ENCODE results near the gene DGLUCY. TPM values are rescaled to one million over a fixed set of nuclear protein-coding genes. Genes with fewer than 3 reads are reported as not detected.

DGLUCY gene
- total and polyA plus RNA-seq, 7 experiments from 2014 or later, result 31.1 to 108 (median 87.8) TPM

DNA sequence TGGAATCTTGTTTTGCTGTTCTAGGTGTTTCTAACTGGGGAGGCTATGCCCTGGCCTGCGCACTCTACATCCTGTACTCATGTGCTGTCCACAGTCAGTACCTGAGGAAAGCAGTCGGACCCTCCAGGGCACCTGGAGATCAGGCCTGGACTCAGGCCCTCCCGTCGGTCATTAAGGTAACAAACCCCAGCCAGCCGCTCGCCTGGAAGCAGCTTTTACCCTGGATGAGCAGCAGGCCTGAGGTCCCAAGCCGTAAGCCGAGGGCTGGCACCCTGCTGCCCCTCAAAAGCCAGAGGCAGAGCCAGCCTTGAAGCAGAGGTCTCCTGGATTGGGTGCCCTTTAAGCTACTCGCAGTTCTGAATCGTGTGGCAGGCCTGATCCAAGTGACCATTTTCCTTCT is 101.5 kb downstream of the DGLUCY start:
- intact Hi-C loops (cut with micrococcal nuclease), result no loop called here
- Histone ChIP-seq H3K27me3 (ENCODE audit: control insufficient read depth in 2 of 2, insufficient read depth in 2 of 2, low read length in 2 of 2) (no peaks in the 10 kb centered on the region), H3K27ac (ENCODE audit: low read depth, low read length) (no peak overlapping the region), H3K4me1 (ENCODE audit: control insufficient read depth in 2 of 2, insufficient read depth in 2 of 2, low read length in 2 of 2) (no peaks in the 10 kb centered on the region), H3K9me3 (ENCODE audit: control insufficient read depth in 2 of 3, low read length in 3 of 3) (no peaks in the 10 kb centered on the region), H3K36me3 (ENCODE audit: control insufficient read depth in 2 of 3, insufficient read depth in 3 of 3, low read length in 3 of 3) (peaks cover 0 to 41% (median 0%) of the 10 kb centered on the region in 3 experiments), H3K4me3 (ENCODE audit: low read length) (no peak overlapping the region)
- Mint-ChIP-seq H3K9me3 (peaks cover 0 to 2% (median 0%) of the 10 kb centered on the region in 11 donors), H3K27me3 (no peaks in the 10 kb centered on the region), H3K4me3 (no peak overlapping the region), H3K36me3 (peaks cover 8 to 53% (median 31%) of the 10 kb centered on the region in 5 donors), H3K27ac (peak overlapping the region in 1 of 9 donors; percentile 28), H3K4me1 (peaks cover 4 to 26% (median 9%) of the 10 kb centered on the region in 7 donors)
- DNase-seq (no peak), ATAC-seq (no peak)
- ChIA-PET CTCF (interaction anchor here (0.6 kb wide), 1 partner anchor 16 kb away, joined by 7 read pairs; no protein-coding TSS in a partner anchor), POLR2A (no interaction called here)

DNA sequence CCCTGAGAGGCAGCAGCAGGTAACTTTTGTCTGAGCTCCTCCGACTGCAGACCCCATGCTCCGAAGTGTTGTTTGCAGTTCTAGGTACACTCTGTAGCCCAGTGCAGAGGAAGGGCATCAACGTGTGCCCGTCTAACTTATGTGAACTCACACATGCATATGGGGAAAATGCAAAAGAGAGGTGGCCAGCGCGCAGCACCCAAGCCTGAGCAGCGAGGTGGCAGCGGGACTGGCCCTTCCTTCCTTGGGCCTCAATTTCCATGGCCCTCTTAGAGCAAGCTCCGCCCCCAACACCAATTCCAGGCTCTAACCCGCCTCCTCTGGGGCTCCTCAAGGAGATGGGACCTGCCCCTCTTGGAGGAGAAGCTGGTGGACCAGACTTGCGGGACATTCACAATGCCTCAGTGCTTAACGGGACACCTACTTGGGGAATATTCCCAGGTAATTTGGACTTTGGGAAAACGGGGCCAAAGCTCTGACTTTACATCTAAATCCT is 102.9 kb downstream of the DGLUCY start:
- H3K36me3 Mint-ChIP-seq, result peaks cover 8 to 49% (median 39%) of the 10 kb centered on the region in 5 donors
- no peaks in the 10 kb centered on the region for H3K27me3 Mint-ChIP-seq
- Histone ChIP-seq H3K4me1 (ENCODE audit: control insufficient read depth in 2 of 2, insufficient read depth in 2 of 2, low read length in 2 of 2) (no peaks in the 10 kb centered on the region), H3K27me3 (ENCODE audit: control insufficient read depth in 2 of 2, insufficient read depth in 2 of 2, low read length in 2 of 2) (no peaks in the 10 kb centered on the region), H3K9me3 (ENCODE audit: control insufficient read depth in 2 of 3, low read length in 3 of 3) (no peaks in the 10 kb centered on the region), H3K36me3 (ENCODE audit: control insufficient read depth in 2 of 3, insufficient read depth in 3 of 3, low read length in 3 of 3) (peaks cover 0 to 35% (median 0%) of the 10 kb centered on the region in 3 experiments), H3K4me3 (ENCODE audit: low read length) (no peak overlapping the region), H3K27ac (ENCODE audit: low read depth, low read length) (no peak overlapping the region)
- intact Hi-C loops (cut with micrococcal nuclease), result no loop called here
- ChIA-PET CTCF (interaction anchor here (0.6 kb wide), 1 partner anchor 71 kb away, joined by 3 read pairs; no protein-coding TSS in a partner anchor), POLR2A (interaction anchor here (0.5 kb wide), 1 partner anchor 166 kb away, joined by 3 read pairs; no protein-coding TSS in a partner anchor)
- peaks cover 5 to 33% (median 19%) of the 10 kb centered on the region in 7 donors for H3K4me1 Mint-ChIP-seq
- peaks cover 0 to 5% (median 0%) of the 10 kb centered on the region in 11 donors for H3K9me3 Mint-ChIP-seq
- no peak overlapping the region for H3K4me3 Mint-ChIP-seq
- no peak overlapping the region for H3K27ac Mint-ChIP-seq
- ATAC-seq, result no peak
- no peak for DNase-seq

DNA sequence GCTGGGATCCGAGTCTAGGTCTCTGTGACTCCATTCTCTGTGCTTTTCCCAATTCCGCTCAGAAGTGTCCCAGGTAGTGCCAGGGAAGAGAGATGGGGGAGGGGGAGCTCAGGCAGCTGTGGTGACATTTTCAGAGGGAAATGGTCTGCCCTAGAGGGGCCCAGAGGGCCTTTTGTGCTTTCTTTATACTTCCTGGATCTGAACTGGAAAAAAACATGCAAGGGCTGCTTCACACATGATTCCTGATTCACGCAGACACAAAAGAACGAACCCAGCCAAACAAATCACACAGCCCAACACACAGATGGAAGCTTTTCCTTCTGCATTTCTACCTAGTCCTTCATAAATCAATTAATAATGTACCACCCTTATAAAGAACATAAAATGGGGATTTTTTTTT is 104.1 kb downstream of the DGLUCY start:
- DNase-seq, result no peak
- Mint-ChIP-seq H3K27me3 (no peaks in the 10 kb centered on the region), H3K9me3 (peaks cover 0 to 14% (median 0%) of the 10 kb centered on the region in 11 donors), H3K4me1 (peaks cover 8 to 44% (median 30%) of the 10 kb centered on the region in 7 donors), H3K4me3 (no peak overlapping the region), H3K27ac (peak overlapping the region in 2 of 9 donors; percentile 54 to 62), H3K36me3 (peaks cover 8 to 57% (median 48%) of the 10 kb centered on the region in 5 donors)
- intact Hi-C loops (cut with micrococcal nuclease), result no loop called here
- no peak for ATAC-seq
- Histone ChIP-seq H3K27ac (ENCODE audit: low read depth, low read length) (no peak overlapping the region), H3K4me1 (ENCODE audit: control insufficient read depth in 2 of 2, insufficient read depth in 2 of 2, low read length in 2 of 2) (peaks cover 0 to 6% of the 10 kb centered on the region in 2 donors), H3K27me3 (ENCODE audit: control insufficient read depth in 2 of 2, insufficient read depth in 2 of 2, low read length in 2 of 2) (no peaks in the 10 kb centered on the region), H3K4me3 (ENCODE audit: low read length) (no peak overlapping the region), H3K9me3 (ENCODE audit: control insufficient read depth in 2 of 3, low read length in 3 of 3) (no peaks in the 10 kb centered on the region), H3K36me3 (ENCODE audit: control insufficient read depth in 2 of 3, insufficient read depth in 3 of 3, low read length in 3 of 3) (peaks cover 0 to 38% (median 0%) of the 10 kb centered on the region in 3 experiments)
- ChIA-PET POLR2A (interaction anchor here (2.0 kb wide), 1 partner anchor 27 kb away, joined by 5 read pairs; no protein-coding TSS in a partner anchor), CTCF (no interaction called here)

DNA sequence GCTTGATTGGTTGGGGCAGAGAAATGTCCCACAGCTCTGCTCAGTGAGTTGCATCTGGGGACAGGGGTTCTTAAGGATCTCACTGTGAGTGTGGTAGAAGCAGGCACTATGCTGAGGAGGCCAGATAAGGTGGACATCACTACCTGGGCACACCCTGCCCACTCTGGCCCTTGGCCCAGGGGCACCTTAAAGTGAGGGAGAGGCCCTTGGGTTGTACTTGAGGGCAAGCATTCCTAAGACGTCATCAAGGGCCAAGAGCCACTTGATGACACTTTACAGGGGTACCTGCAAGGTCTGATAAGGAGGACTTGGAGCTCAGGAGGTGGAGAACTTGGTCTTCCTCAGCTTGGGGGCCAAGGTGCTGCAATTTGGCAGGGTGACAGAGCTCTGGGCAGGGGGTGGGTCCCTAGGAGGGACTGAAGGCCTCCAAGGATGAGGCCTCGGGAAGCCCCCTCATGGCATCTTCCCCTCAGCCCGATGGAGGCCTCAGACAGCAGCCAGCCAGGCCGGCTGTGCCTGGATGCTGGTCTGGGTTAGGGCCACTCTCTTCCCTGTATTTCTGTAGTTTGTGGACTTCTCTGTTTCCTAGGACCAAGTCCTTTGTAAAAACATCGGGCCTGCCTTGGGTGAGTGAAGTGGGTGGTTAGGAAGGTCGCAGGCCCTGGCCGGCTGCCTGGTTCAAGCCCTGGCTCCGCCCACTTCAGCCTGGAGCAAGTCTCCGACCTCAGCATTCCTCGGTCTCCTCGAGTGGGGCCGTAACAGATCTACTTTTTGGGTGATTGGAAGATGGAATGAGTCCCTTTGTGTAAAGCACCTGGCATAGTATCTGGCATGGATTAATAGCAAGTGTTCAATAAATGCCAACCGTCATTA is 105.9 kb downstream of the DGLUCY start:
- Histone ChIP-seq H3K36me3 (ENCODE audit: control insufficient read depth in 2 of 3, insufficient read depth in 3 of 3, low read length in 3 of 3) (peaks cover 0 to 33% (median 0%) of the 10 kb centered on the region in 3 experiments), H3K4me3 (ENCODE audit: low read length) (no peak overlapping the region), H3K9me3 (ENCODE audit: control insufficient read depth in 2 of 3, low read length in 3 of 3) (no peaks in the 10 kb centered on the region), H3K4me1 (ENCODE audit: control insufficient read depth in 2 of 2, insufficient read depth in 2 of 2, low read length in 2 of 2) (peaks cover 10 to 11% of the 10 kb centered on the region in 2 donors), H3K27ac (ENCODE audit: low read depth, low read length) (no peak overlapping the region), H3K27me3 (ENCODE audit: control insufficient read depth in 2 of 2, insufficient read depth in 2 of 2, low read length in 2 of 2) (no peaks in the 10 kb centered on the region)
- peaks cover 3 to 63% (median 41%) of the 10 kb centered on the region in 5 donors for H3K36me3 Mint-ChIP-seq
- DNase-seq (no peak), ATAC-seq (no peak)
- H3K27ac Mint-ChIP-seq, result peak overlapping the region in 2 of 9 donors; percentile 32 to 52
- ChIA-PET CTCF (interaction anchor here (0.6 to 1.4 kb wide), 3 partner anchors 42 to 47 kb away, joined by 3 to 6 read pairs (median 5); no protein-coding TSS in a partner anchor), POLR2A (interaction anchor here (0.9 to 2.0 kb wide), 3 partner anchors 9 to 26 kb away, joined by 3 to 5 read pairs (median 3); no protein-coding TSS in a partner anchor)
- peaks cover 0 to 18% (median 0%) of the 10 kb centered on the region in 11 donors for H3K9me3 Mint-ChIP-seq
- intact Hi-C loops (cut with micrococcal nuclease), result no loop called here
- no peak overlapping the region for H3K4me3 Mint-ChIP-seq
- peaks cover 10 to 52% (median 45%) of the 10 kb centered on the region in 7 donors for H3K4me1 Mint-ChIP-seq
- H3K27me3 Mint-ChIP-seq, result no peaks in the 10 kb centered on the region

DNA sequence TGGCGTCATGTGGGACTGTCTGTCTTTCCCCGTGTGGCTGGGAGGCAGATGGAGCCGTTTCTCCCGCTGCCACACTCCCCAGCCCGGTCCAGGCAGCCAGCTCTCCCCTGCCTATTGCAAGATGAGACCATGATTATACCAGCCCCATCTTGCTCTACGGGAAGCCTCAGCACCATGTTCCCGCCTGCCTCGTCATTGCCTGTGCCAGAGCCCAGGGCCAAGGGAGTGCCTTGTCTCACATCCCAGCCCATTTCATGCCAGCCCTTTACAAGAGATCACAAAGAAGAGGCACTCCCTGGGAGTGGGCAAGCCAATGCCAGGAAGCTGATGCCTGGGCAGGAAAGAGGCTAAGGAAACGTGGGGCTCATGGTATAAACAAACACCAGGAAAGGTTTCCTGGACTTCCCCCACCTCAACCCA is 106.7 kb downstream of the DGLUCY start:
- POLR2A ChIA-PET, result interaction anchor here (0.6 kb wide), 1 partner anchor 78 kb away, joined by 5 read pairs; no protein-coding TSS in a partner anchor
- H3K36me3 Mint-ChIP-seq, result peaks cover 3 to 67% (median 38%) of the 10 kb centered on the region in 5 donors
- ATAC-seq (no peak), DNase-seq (no peak)
- no peaks in the 10 kb centered on the region for H3K27me3 Mint-ChIP-seq
- no peak overlapping the region for H3K27ac ChIP-seq (ENCODE audit: low read depth, low read length)
- no peak overlapping the region for H3K4me3 Mint-ChIP-seq
- peak overlapping the region in 2 of 9 donors; percentile 3 to 43 for H3K27ac Mint-ChIP-seq
- peaks cover 14 to 60% (median 53%) of the 10 kb centered on the region in 7 donors for H3K4me1 Mint-ChIP-seq
- H3K4me1 ChIP-seq (ENCODE audit: control insufficient read depth in 2 of 2, insufficient read depth in 2 of 2, low read length in 2 of 2), result peaks cover 18 to 20% of the 10 kb centered on the region in 2 donors
- no peaks in the 10 kb centered on the region for H3K27me3 ChIP-seq (ENCODE audit: control insufficient read depth in 2 of 2, insufficient read depth in 2 of 2, low read length in 2 of 2)
- no peak overlapping the region for H3K4me3 ChIP-seq (ENCODE audit: low read length)
- peaks cover 0 to 27% (median 0%) of the 10 kb centered on the region in 3 experiments for H3K36me3 ChIP-seq (ENCODE audit: control insufficient read depth in 2 of 3, insufficient read depth in 3 of 3, low read length in 3 of 3)
- intact Hi-C loops (cut with micrococcal nuclease), result no loop called here
- CTCF ChIA-PET, result interaction anchor here (1.2 kb wide), 1 partner anchor 43 kb away, joined by 3 read pairs; no protein-coding TSS in a partner anchor
- peaks cover 0 to 18% (median 0%) of the 10 kb centered on the region in 11 donors for H3K9me3 Mint-ChIP-seq
- H3K9me3 ChIP-seq (ENCODE audit: control insufficient read depth in 2 of 3, low read length in 3 of 3), result no peaks in the 10 kb centered on the region

DNA sequence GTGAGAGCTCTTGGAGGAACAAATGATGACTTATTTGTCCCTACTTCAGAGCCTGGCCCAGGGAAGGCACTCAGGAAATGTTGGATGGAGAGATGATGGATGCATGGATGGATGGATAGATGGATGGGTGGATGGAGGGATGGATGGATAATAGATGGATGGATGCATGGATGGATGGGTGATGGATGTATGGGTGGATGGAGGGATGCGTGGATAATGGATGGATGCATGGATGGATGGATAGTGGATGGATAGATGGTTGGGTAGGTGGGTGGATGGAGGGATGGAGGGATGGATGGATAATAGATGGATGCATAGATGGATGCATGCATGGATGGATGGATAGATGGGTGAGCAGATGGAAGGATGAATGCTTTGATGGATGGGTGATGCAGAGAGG is 107.4 kb downstream of the DGLUCY start:
- no peaks in the 10 kb centered on the region for H3K27me3 ChIP-seq (ENCODE audit: control insufficient read depth in 2 of 2, insufficient read depth in 2 of 2, low read length in 2 of 2)
- ATAC-seq, result no peak
- Mint-ChIP-seq H3K9me3 (peaks cover 0 to 18% (median 0%) of the 10 kb centered on the region in 11 donors), H3K27me3 (no peaks in the 10 kb centered on the region), H3K4me1 (peaks cover 21 to 67% (median 60%) of the 10 kb centered on the region in 7 donors), H3K36me3 (peaks cover 0 to 67% (median 31%) of the 10 kb centered on the region in 5 donors), H3K27ac (peak overlapping the region in 3 of 9 donors; percentile 3 to 18 (median 4)), H3K4me3 (no peak overlapping the region)
- DNase-seq, result no peak
- peaks cover 22 to 24% of the 10 kb centered on the region in 2 donors for H3K4me1 ChIP-seq (ENCODE audit: control insufficient read depth in 2 of 2, insufficient read depth in 2 of 2, low read length in 2 of 2)
- H3K27ac ChIP-seq (ENCODE audit: low read depth, low read length), result no peak overlapping the region
- peaks cover 0 to 20% (median 0%) of the 10 kb centered on the region in 3 experiments for H3K36me3 ChIP-seq (ENCODE audit: control insufficient read depth in 2 of 3, insufficient read depth in 3 of 3, low read length in 3 of 3)
- ChIA-PET CTCF (interaction anchor here (1.2 kb wide), 1 partner anchor 43 kb away, joined by 3 read pairs; no protein-coding TSS in a partner anchor), POLR2A (interaction anchor here (0.6 kb wide), 1 partner anchor 77 kb away, joined by 5 read pairs; no protein-coding TSS in a partner anchor)
- H3K4me3 ChIP-seq (ENCODE audit: low read length), result no peak overlapping the region
- H3K9me3 ChIP-seq (ENCODE audit: control insufficient read depth in 2 of 3, low read length in 3 of 3), result no peaks in the 10 kb centered on the region
- intact Hi-C loops (cut with micrococcal nuclease), result no loop called here

Data from naive thymus-derived CD4-positive, alpha-beta T cell (primary cell).